GM19043 (cell line): Measurements from ENCODE around the gene BBX.
"Not testable (repeated sequence)": the region's sequence is repeated elsewhere in the genome, so short reads cannot be mapped to it uniquely, and the experiment has no call there.

ENCODE experiments used
- ATAC-seq: cut with Tn5 transposase; IDR thresholded peaks from one replicate; pipeline ENCODE4 v1.9.1; 2021; ENCODE audit warnings: low read depth; ENCODE audit not compliant: unreplicated experiment

Gene BBX

DNA sequence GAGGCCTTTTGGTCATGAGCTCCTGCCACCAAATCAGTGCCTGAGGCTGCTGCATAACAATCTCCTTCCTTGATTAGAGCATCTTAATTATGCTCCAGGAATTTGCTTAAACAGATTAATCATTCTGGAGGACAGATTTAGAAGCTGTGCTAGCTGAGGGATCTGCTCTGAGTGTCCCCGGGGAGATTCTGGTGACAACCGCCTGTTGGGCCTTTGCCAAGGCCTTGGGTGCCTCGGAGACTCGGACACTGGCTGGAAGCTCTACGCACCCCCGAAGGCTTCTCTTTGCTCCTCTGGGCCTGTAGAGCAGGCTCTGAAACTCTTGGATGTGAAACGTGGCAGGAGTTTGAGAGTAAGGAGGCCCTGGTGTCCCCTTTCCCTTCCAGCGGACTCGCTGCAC, 304.0 kb downstream of the BBX start:
- no peak for ATAC-seq

DNA sequence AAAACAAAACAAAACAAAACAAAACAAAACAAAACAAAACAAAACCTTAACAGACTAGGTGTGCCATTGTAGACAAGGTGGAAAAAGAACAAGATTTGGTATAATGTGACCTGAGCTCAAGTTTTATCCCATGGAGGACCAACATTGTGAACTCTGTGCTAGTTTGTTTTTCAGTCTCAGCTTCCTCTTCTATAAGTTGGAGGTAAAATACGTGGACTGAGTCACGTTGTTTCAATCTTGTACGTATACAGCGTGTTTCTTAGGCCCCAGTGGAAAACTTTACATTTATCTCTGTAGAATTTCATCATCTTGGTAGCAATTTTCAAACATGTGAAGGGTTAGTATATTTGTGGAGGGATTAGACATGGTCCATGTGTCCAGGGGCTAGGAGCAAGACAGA, 306.4 kb downstream of the BBX start:
- no peak for ATAC-seq

DNA sequence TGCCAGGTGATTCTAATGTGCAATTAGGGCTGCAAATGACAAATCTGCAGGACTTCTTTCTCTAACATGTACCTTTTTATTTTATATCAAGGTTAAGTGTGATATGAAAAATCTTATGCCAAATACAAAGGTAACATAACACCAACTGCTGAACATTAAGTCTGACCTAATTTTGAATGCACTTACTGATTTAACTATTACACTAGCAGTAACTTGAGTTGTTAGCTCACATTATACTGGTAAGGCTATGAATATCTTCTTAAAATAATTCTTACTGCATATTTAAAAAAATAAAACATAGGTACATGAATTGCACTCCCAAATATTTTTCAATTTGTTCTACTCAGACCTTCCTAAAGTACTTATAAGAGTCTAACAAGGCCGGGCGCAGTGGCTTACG, 308.8 kb downstream of the BBX start:
- ATAC-seq: no peak

DNA sequence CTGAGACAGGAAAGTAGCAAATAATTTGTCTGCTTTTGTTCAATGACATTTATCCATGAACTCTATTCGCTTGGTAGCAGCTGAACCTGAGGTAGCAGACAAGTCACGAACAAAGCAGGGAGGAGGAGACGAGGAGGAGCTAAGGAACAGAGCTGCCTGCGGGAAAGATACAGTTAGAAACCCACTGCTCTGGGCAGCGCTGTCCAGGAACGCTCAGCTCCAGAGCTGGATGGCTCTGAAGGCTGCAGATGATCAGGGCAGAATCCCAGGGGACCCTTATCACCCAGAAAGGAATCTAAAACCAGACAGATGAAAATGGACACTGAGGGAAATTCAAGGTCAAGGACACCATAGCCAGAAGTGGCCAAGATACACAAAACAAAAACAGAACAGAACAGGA, 310.3 kb downstream of the BBX start:
- ATAC-seq: no peak

DNA sequence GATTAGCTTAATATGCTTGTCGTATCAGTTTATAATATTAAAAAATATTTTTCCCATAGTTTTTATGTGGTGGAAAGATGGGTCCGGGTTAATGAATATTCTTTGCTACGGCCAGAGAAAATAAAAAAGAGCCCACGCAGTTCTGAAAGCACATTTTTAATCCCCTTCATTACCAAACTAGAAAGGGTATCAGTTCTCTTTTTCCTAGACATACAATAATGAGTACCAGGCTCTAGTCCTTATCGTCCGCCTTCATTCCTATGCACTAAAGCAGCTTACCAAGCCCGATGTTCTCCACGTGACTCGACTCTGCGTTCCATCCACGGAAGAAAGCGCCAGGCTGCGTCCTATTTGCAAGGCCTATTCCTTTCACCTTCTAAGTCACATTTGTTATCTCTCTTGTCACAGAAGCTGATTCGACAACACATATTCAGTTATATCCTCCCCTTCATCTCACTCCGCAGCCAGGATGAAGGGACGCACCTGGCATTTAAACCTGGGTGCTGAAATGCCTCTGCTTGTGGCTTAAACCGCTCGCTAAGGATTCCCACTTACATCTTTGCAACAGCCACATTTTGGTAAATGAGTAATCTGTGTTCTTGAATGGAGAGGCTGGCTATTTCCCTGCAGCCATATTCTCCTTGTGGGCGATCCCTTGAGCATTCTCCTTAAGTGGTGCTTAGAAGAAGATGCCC, 311.1 kb downstream of the BBX start:
- no peak for ATAC-seq

DNA sequence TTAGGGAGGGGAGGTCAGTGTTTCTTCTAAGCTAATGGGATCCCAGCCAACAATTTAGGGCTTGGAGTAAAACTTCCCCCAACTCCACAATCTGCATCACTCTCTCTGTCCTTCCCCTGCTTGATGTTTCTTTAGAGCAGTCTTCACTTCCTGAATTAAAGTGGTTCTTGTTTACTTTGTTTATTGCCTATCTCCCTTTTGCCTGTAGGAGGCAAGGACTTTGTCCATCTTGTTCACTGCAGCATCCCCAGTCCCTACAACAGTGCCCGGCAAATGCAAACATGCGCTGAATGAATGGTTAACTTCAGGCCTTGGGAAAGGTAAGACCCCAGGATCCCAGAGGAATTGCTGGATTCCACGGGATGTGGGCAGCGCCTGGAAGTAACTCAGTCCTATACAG, 312.2 kb downstream of the BBX start:
- not testable (repeated sequence) for ATAC-seq

DNA sequence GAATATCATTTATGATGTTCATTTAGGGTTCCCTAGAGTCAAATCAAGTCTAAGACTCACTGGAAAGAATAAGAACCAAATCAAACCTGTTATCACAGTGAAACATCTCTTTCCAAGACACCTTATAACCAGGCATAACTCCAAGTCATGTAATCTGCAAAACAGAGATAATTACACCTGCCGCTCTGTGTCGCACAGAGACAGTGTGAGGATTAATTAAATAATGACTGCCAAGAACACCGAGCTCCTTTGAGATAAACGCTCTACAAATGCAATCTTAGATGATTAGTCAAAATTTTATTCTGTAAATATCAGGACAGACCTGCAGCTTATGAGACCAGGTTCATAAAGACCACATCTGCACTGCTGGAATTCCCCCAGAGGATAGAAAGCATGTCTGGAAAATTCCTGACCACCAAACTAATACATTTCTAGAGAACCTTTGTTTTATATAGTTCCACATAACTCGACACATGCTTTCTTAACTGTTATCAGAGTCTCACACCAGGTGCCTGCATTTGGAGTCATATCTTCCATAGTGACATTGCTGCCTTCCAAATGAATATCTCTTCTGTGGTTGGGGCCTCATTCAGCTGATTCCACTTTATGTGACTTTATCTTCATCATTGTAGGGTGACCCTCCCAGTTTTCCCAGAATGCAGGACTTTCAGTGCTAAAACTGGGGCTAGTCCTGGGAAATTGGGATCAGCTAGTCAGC, 315.3 kb downstream of the BBX start:
- no peak for ATAC-seq

DNA sequence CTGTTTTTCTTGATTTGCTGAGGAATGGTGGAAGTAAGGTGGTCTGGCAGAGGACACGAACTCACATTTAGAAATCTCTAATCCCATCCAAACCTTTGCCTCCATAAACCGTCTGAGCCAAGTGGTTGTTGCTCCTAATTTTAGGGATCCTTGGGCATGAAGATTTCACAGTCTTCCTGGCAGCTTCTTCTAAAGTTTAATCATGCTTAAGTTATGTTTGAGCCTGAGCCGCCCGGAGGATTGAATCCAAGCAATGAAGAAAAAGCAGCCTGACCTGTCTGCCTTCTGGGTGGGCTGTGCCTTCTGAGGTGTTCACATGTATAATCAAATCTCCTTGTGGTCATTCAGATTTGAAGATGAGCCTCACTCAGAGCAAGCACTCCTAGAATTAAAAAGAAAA, 319.1 kb downstream of the BBX start:
- ATAC-seq: no peak

DNA sequence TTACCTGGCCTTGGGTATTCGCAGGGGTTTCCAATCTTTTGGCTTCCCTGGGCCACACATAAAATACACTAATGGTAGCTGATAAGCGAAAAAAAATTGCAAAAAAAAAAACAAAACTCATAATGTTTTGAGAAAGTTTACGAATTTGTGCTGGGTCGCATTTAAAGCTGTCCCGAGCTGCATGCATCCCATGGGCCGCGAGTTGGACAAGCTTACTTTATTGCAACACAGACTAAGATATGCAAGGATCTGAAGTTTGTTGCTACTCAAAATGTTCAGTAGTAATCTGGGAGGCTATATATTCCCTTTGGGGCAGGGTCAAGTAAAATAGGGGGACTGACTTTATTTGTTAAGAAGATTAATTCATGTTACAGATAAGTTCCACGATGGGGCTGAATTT, 320.2 kb downstream of the BBX start:
- ATAC-seq: no peak

DNA sequence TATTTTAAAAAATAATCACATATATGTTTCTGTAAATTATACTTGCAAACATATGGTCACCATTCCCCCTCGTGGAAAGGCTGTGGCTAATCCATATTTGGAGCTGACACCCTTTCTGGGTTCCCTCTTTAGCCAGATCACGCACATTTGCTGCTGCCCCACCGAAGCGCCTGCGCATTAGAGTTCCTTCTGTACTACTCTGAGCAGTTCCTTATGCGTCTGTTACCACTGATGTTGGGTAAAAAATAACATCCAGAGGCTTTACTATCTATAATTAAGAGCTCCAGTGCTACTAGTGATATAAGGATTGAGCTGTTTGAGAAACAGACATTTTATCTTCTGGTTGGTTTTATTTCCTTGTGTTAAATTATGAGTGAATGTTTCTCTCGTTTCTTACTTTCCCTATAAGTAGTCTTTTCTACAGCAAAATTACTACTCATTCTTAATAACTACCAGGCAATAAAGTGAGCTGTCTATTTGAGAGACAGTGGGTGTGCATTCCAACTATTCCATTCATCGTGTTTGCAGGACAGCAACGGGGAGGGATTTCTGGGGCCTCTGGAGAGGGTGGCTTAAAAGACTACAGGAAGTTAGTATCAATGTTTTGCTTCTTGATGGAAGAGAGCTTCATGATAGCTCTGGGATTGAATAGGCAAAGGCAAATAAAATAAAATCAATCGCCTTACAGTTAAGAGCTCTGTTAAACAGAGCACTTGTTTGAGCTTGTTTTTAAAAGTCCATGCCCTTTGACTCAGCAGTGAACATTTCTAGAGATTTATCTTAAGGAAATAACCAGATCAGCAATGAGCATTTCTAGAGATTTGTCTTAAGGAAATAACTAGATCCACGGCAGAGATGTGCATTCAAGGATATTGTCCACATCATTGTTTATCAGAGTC, 322.9 kb downstream of the BBX start:
- no peak for ATAC-seq

DNA sequence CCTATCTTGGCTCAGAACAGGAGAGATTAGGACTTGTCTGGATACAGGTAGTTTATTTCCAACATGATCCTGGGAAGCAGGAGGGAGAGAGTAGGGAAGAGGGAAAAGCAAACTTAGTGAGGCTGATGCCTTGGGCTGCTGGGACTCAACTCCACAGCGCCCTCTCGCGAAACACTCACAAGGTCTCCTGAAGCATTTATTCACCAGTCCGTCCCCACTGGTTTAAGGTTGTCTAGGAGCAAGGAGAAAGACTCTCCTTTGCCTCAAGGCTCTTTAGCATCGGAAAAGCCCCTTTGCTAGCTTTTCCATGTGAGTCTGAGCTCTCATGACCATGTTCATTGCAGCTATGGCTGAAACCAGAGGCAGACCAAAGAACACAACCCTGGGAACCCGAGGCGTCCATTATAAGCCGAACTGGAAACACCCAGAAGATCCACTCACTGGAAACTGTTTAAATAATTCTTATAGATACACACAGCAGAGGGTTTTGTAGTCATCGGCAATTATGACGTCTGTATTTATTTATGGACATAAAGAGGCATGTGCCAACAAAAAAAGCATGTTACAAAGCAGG, 323.6 kb downstream of the BBX start:
- no peak for ATAC-seq

DNA sequence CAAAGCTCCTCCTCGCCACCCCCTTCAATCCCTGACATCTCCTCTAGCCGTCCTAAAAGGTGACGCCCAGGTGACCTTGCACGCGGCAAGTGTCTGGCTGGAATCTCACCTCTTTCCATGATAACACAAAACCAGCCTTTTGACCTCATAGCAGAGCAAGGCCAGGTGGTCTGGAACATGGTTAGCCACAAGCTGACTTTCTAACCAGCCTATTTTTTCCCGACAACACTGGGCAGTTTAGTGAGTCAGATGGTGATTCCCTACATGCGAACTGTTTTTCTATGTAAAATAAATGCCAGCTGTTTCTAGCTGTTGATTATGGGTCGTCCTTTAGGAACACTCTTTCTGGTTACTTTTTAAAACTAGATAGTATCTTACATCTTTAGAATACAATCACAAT, 325.0 kb downstream of the BBX start:
- no peak for ATAC-seq

DNA sequence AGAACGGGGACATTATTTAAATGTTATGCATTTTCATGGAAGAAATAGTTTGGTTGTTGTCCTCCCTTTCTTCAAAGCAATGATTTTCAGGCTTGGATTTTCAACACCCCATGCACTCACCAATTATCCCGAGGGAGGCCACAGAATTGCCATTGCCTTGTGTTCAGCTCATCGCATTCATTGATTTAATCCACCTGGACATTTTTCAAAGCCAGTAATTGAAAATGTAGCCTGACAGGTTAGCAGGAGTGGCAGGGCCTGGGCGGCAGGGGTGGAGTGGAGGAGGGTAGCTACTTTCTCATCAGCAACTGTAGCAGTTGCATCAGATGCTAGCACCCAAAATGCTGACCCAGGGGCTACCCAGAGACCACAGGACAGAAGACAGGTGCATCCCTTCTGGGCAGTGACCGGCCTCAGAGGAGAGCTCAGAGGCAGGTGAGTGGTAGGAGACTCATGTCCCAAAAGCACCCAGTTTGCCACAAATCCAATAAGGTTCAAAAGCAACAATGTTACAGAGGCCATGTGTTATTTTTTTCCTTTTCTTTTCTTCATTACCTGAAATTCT, 325.7 kb downstream of the BBX start:
- ATAC-seq: no peak

DNA sequence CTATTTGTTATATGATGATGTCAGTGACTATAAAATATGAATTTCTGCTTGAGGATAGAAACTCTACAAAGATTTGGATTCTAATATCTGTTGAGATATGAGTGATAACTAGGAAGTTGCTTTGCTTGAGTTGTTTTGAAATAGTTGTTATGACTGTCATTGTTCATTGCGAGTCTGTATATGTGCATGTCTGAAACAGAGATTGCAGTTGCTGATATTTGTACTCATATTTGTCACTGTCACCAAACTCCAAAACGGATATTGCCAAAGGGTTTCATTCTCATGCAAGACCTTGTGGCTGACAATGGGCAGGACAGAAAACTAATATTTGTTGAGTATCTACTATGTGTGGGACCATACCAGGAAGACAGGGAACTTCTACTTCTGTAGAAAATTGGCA, 327.9 kb downstream of the BBX start:
- peak; percentile 52 for ATAC-seq

DNA sequence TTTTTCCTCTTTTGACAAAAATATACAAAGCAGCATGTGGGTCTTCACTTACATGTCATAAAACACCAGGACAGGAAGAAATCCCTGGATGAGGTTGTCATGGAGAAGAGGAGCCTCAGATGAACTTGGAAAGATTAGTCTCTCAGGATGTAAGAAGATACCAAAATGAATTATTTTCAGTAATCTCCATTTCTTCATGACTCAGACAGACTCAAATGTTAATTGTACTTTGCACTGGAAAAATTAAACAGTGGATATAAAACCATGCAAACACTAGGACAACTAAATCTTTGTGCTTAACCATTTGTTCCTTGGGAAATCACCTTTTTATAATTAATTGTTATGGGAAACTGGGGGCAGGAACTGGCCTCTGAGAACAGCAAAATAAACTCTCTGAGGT, 331.1 kb downstream of the BBX start:
- no peak for ATAC-seq

DNA sequence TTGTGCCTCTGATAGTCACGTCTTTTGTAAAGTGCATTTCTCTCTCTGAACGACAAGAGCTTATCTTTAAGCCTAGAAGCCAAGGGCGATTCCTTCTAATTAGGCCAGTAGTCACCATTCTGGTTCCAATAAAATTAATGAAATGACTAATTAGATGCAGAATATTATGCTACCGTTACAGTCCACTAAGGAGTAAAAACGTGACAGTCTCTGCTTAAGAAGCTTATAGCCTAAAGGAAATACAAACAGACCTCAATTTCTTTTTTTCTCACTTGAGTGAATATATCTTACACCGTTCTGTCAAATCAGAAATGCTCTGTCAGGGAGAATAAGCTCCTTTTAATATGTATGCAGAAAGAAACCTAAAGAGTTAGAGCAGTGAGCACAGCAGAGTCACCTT, 332.0 kb downstream of the BBX start:
- no peak for ATAC-seq

DNA sequence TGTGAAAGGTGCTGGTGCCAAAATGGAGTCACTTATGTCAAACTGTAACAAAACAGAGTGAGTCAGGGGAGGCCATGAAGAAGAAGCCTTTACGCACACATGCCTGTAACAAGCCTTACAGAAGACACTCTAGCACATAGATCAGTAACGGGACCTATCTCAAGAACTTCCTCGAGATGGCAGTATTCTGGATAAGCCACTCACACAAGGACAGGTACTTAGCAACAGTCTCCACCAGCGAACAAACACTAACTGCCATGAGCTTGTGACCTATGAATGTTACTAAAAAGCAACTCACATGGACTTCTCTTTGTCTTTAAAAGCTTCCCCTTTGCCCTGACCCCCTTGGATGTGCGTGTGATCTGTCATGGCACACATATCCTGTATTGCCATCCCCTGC, 332.9 kb downstream of the BBX start:
- peak; percentile 68 for ATAC-seq

DNA sequence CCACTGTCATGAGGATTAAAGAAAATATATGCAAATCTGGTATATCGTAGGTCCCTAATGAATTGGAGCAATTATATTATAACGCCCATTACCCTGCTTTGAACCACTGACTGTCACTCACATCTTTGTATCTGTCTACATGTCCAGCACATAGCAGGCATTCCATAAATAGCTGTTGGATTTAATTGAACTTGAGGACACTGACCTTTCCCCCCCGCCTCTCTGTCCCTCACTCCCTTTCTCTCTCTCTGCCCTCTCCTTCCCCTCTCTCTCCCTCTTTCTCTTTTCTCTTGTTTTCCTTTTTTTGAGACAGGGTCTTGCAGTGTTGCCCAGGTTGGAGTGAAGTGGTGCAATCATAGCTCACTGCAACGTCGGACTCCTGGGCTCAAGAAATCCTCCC, 335.1 kb downstream of the BBX start:
- ATAC-seq: no peak

DNA sequence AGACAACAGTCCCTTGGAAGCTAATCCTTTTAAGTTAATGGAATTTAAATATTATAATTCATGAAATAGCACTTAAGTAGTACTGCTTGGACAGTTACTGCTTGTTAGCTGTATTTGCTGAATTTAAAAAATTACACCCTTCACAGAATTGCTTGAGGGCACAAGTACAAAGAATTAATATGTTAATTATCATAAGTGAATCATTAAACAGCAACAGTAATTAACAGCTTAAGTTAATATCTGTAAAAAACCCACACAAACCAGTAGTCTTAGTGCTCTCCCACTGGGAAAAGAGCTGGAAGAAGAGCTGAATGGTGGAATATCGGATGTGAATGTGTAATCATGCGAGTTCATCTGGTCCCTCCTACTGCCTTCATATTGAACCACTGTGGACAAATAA, 336.1 kb downstream of the BBX start:
- ATAC-seq: no peak
